Testis (tissue), 3 donors: ENCODE data around the gene OGFRL1. TPM values are rescaled to one million over a fixed set of nuclear protein-coding genes. Genes with fewer than 3 reads are reported as not detected.

Experiments used
- DNase-seq: peaks from one replicate; pipeline ENCODE4 v3.0.0-alpha.2; 2019
- H3K27ac ChIP-seq, 2 donors: fragments of 200-600 bp; sonication (generic); one replicate each; pipeline ENCODE4 v1.5.1; 2019
- H3K27me3 ChIP-seq: fragments of 200-600 bp; sonication (generic); one replicate; pipeline ENCODE4 v1.5.1; 2019
- H3K36me3 ChIP-seq: fragments of 200-600 bp; sonication (generic); one replicate; pipeline ENCODE4 v1.5.1; 2017; ENCODE audit warnings: low read depth; ENCODE audit errors: missing control alignments
- H3K4me1 ChIP-seq: fragments of 200-600 bp; sonication (generic); one replicate; pipeline ENCODE4 v1.5.1; 2019
- H3K4me3 ChIP-seq, 2 donors: fragments of 200-600 bp; sonication (generic); one replicate each; pipeline ENCODE4 v1.5.1; 2017 to 2019
- H3K9me3 ChIP-seq: fragments of 200-600 bp; sonication (generic); one replicate; pipeline ENCODE4 v1.5.1; 2017
- POLR2A ChIP-seq: fragments of 450-650 bp; IDR thresholded peaks from one replicate; pipeline ENCODE4 v1.6.1; 2017; ENCODE audit warnings: antibody characterized with exemption, mild to moderate bottlenecking, moderate library complexity
- WGBS, 2 donors: methylation state at CpG; one replicate each; pipeline ENCODE4 v1.1.5; 2018; 5-methylcytosine and 5-hydroxymethylcytosine counted together
- intact Hi-C: fragments of 100-400 bp; cut with DNase I; formaldehyde crosslinking; loops from one replicate; pipeline ENCODE4 v1.15.1; 2023; ENCODE audit warnings: low total_unique reads
- polyA plus RNA-seq: library from polyadenylated mRNA; stranded (reverse); fragments of 350-450 nt; fragmentation: Illumina TruSeq; extraction: RNeasy Lipid Tissue Mini Kit (QIAGEN cat#74804); gene quantifications from one replicate; pipeline ENCODE4 v1.2.3, GENCODE V29; 2014; ENCODE audit warnings: low read depth, low replicate concordance; ENCODE audit not compliant: insufficient read depth
- total RNA-seq, 2 donors: library from RNA; depleted of rRNA; stranded (reverse); fragments of >200 nt; gene quantifications; one replicate each; pipeline ENCODE4 v1.2.3, GENCODE V29; 2016
- TF ChIP-seq, protein P1 (sequence below), 3 experiments: fragments of 450-650 bp in 2 of 3; fragments of 200-600 bp in 1 of 3; sonication (generic) in 1 of 3; IDR thresholded peaks; one replicate each; pipeline ENCODE4 v1.5.1; 2016 to 2019; ENCODE audit warnings: antibody characterized with exemption in 3 of 3, mild to moderate bottlenecking in 2 of 3, moderate library complexity in 1 of 3

OGFRL1 gene
- total and polyA plus RNA-seq, 3 donors from 2014 or later = 5.0 to 8.2 (median 7.9) TPM

GRCh38 chr6:71292001-71292400 lies 3.4 kb downstream of the OGFRL1 start:
- 76 to 81% methylated on average over 4 of the region's 4 CpGs for WGBS, 2 donors

GRCh38 chr6:71294121-71294523 lies 5.5 kb downstream of the OGFRL1 start:
- Histone ChIP-seq H3K27ac (no peak overlapping the region), H3K9me3 (no peaks in the 10 kb centered on the region), H3K36me3 (no peaks in the 10 kb centered on the region), H3K4me3 (no peak overlapping the region), H3K4me1 (no peaks in the 10 kb centered on the region), H3K27me3 (no peaks in the 10 kb centered on the region)
- 64 to 73% methylated on average over 1 of the region's 1 CpG for WGBS, 2 donors
- no peak for DNase-seq
- intact Hi-C loops = no loop called here
- TF ChIP-seq, protein P1, sequence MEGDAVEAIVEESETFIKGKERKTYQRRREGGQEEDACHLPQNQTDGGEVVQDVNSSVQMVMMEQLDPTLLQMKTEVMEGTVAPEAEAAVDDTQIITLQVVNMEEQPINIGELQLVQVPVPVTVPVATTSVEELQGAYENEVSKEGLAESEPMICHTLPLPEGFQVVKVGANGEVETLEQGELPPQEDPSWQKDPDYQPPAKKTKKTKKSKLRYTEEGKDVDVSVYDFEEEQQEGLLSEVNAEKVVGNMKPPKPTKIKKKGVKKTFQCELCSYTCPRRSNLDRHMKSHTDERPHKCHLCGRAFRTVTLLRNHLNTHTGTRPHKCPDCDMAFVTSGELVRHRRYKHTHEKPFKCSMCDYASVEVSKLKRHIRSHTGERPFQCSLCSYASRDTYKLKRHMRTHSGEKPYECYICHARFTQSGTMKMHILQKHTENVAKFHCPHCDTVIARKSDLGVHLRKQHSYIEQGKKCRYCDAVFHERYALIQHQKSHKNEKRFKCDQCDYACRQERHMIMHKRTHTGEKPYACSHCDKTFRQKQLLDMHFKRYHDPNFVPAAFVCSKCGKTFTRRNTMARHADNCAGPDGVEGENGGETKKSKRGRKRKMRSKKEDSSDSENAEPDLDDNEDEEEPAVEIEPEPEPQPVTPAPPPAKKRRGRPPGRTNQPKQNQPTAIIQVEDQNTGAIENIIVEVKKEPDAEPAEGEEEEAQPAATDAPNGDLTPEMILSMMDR (IDR thresholded peaks at IDR 0.05) = no peak
- TF ChIP-seq POLR2A = no peak

More at GRCh38 chr6:71292001-71292400, 3.4 kb downstream of the OGFRL1 start:
- TF ChIP-seq POLR2A = no peak
- DNase-seq = no peak
- no peak overlapping the region for H3K4me3 ChIP-seq
- no peaks in the 10 kb centered on the region for H3K4me1 ChIP-seq
- intact Hi-C loops = no loop called here
- H3K27ac ChIP-seq = no peak overlapping the region
- H3K9me3 ChIP-seq = no peaks in the 10 kb centered on the region
- H3K36me3 ChIP-seq = no peaks in the 10 kb centered on the region
- no peaks in the 10 kb centered on the region for H3K27me3 ChIP-seq

DNA sequence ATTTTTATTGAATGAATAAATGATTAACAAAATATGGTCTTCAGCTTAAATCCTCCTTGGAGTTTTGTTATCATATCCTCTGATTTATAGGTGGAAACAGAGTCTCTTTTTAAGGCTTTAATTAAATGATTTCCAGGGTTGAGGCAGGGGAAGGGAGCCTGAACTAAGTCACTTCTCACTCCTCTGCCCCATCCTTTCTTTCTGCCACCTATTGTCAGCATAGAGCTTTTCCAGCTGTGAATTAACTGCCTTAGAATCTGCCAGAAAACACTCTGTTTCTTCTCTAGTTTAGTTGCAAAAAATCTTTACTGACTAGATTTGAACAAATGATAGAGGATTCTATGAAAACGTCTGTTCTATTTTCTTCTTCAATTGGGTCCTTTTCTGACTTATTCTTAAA lies 9.8 kb downstream of the OGFRL1 start:
- DNase-seq = no peak
- H3K4me3 ChIP-seq = no peak overlapping the region
- TF ChIP-seq, protein P1 (IDR thresholded peaks at IDR 0.05) = no peak
- no peak for TF ChIP-seq POLR2A
- no peaks in the 10 kb centered on the region for H3K4me1 ChIP-seq
- H3K27ac ChIP-seq = no peak overlapping the region
- H3K9me3 ChIP-seq = no peaks in the 10 kb centered on the region
- intact Hi-C loops = no loop called here
- H3K36me3 ChIP-seq = no peaks in the 10 kb centered on the region
- H3K27me3 ChIP-seq = no peaks in the 10 kb centered on the region
- whole genome bisulfite sequencing, 2 donors = 61 to 63% methylated on average over 1 of the region's 1 CpG

GRCh38 chr6:71299541-71300470 lies 11.2 kb downstream of the OGFRL1 start:
- TF ChIP-seq, protein P1 (IDR thresholded peaks at IDR 0.05) = no peak
- TF ChIP-seq POLR2A = no peak
- intact Hi-C loops = no loop called here
- no peak overlapping the region for H3K27ac ChIP-seq
- H3K4me3 ChIP-seq = no peak overlapping the region
- no peaks in the 10 kb centered on the region for H3K36me3 ChIP-seq
- no peak for DNase-seq
- no peaks in the 10 kb centered on the region for H3K4me1 ChIP-seq
- H3K27me3 ChIP-seq = no peaks in the 10 kb centered on the region
- H3K9me3 ChIP-seq = no peaks in the 10 kb centered on the region

DNA sequence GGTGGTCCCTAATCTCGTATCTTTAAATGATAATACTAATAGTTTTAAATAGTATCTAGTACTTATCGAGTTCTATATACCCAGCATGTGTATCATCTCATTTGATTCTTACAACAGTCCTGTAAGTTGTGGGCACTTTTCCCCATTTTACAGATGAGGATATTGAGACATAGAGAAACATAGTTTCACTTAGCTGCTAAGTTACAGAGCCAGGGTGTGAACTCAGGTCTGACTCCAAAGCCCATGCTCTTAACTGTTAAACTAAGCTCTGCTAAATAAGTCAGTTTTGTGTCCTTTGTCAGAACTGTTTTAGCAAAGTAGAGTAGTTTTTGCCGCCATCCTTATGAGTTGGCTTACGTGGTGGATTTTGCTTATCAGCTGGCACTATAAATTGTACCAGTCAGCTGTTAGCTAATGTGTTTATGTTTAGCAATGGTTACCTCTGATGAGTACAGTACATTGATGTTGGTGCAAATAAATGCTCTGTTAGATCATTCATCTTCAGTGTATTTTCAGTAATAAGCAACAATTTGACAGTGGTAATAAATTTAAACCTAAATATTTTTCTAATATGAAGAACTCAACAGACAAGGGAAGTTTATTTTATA lies 12.1 kb downstream of the OGFRL1 start:
- Histone ChIP-seq H3K9me3 (no peaks in the 10 kb centered on the region), H3K27ac (no peak overlapping the region), H3K4me1 (no peaks in the 10 kb centered on the region), H3K27me3 (no peaks in the 10 kb centered on the region), H3K4me3 (no peak overlapping the region), H3K36me3 (no peaks in the 10 kb centered on the region)
- 85 to 92% methylated on average over 4 of the region's 4 CpGs for WGBS, 2 donors
- intact Hi-C loops = no loop called here
- no peak for DNase-seq
- TF ChIP-seq, protein P1 (IDR thresholded peaks at IDR 0.05) = no peak
- TF ChIP-seq POLR2A = no peak
